ACHN (cell line): Measurements from ENCODE around the gene PTCRA.
"Not testable (repeated sequence)": the region's sequence is repeated elsewhere in the genome, so short reads cannot be mapped to it uniquely, and the experiment has no call there.

Experiments used
- DNase-seq: peaks from one replicate; pipeline ENCODE4 v3.0.0-alpha.2; 2015
- in situ Hi-C: cut with HindIII; loops from 2 replicates; pipeline ENCODE4 v1.10.0; 2017; ENCODE audit warnings: low sequenced_read_pairs, low pct_ligation_motif_present, low pct_unique_long_range_greater_than_20kb

The PTCRA gene, protein sequence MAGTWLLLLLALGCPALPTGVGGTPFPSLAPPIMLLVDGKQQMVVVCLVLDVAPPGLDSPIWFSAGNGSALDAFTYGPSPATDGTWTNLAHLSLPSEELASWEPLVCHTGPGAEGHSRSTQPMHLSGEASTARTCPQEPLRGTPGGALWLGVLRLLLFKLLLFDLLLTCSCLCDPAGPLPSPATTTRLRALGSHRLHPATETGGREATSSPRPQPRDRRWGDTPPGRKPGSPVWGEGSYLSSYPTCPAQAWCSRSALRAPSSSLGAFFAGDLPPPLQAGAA

DNA sequence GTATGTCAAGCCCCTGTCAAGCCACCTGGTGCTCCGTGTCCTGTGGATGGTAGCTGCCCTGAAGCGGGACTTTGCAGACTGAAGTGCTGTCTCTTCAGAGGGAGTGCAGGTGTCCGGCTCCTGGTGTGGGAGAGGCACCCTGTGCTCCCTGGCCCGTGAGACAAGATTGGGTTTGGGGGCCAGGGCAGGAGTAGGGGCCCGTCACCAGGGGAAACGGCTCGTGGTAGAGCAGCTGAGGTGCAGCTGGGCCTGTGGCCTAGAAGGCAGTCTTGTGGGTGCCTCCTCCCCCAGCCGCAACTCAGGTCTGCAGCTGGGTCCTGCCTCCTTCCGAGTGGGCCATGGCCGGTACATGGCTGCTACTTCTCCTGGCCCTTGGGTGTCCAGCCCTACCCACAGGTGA lies at the start of gene PTCRA:
TSS of gene PTCRA (plus strand) at position 322 of the 400 bp plus-strand sequence. CDS start at position 339, 17 bp downstream.
- in situ Hi-C loops: no loop called here
- DNase-seq: no peak

DNA sequence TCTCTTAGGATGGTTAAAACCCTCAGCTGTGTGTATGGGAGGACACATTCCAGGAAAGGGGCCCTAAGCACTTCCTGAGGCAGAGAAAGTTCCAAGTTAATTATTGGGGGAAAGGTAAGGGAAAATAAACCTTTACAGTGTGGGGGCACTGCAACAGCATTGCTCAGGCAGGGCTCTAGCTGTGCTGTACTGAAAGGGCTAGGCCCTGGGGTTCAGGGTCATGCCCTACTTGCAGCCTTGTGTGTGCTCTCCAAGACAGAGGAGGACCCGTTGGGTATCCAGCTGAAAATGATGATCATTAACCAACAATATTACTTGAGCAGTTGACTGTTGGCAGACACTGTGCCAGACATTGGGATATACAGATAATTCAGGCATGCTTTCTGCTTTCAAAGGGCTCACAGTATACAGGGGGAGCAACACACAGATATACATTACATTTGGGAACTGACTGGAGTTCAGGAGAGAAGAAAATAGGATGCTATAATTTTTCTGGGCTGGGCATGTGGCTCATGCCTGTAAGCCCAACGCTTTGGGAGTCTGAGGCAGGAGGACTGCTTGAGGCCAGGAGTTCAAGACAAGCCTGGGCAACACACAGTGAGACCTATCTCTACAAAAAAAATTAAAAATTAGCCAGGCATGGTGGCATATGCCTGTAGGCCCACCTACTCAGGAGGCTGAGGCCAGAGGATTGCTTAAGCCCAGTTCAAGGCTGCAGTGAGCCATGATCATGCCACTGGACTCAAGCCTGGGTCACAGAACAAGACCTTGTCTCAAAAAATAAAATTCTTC lies 45.5 kb upstream of the PTCRA start:
- DNase-seq: no peak
- in situ Hi-C loops: loop anchor here (25.0 kb wide), 1 partner anchor 208 kb away; no protein-coding TSS in a partner anchor

DNA sequence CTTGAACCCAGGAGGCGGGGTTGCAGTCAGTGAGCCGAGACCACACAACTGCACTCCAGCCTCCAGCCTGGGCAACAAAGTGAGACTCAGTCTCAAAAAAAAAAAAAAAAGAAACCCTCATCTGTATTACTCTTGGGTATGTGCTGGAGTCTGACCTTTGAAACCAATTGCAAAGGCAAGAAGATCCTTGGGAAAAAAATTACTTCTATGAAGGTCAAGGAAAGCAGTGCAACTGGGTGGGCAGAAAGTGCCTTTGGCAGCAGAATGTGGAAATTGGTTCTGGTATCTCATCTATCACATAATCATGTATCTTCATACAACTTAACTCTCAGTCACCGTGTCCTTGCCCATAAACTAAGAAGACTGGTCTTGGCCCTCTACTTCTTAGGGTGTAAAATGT lies 44.1 kb upstream of the PTCRA start:
- DNase-seq: no peak
- in situ Hi-C loops: loop anchor here (25.0 kb wide), 1 partner anchor 209 kb away; no protein-coding TSS in a partner anchor

DNA sequence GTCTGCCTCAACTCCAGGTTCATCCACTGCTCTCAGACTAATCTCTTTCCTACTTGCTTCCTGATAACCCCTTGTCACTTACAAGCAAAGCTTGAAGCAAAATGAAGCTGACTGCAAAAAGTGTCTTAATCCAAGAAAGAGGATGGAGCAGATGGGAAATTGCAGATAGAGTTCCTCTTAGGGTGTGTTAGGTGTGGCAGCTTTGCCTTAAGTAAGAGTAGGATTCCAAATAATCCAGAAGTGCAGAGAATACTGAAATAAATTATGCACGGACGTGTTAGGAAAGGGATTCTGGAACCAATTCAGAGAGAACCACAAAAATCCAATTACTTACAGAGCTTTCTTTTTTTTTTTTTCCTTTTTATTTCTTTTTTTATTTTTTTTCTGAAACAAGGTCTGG lies 42.5 kb upstream of the PTCRA start:
- in situ Hi-C loops: loop anchor here (25.0 kb wide), 1 partner anchor 211 kb away; no protein-coding TSS in a partner anchor
- DNase-seq: no peak

DNA sequence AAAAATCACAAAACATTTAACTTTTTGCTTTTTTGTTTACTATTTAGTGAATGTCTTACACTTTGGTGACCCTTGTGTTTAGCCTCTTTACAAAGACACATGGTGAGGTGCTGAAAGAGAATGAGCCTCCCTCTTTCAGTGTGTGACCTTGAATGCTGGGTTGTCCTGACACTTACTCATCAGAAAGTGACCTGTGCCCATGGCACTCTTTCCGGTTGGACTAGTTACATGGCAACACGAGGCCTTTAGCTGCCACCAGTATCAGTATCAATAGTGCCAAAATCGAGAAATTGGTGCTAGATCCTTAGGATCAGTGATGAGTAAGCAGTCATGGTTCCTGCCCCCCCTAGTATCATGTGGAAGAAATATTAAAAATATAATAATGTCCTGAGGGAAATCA lies 38.2 kb upstream of the PTCRA start:
- DNase-seq: no peak
- in situ Hi-C loops: no loop called here

DNA sequence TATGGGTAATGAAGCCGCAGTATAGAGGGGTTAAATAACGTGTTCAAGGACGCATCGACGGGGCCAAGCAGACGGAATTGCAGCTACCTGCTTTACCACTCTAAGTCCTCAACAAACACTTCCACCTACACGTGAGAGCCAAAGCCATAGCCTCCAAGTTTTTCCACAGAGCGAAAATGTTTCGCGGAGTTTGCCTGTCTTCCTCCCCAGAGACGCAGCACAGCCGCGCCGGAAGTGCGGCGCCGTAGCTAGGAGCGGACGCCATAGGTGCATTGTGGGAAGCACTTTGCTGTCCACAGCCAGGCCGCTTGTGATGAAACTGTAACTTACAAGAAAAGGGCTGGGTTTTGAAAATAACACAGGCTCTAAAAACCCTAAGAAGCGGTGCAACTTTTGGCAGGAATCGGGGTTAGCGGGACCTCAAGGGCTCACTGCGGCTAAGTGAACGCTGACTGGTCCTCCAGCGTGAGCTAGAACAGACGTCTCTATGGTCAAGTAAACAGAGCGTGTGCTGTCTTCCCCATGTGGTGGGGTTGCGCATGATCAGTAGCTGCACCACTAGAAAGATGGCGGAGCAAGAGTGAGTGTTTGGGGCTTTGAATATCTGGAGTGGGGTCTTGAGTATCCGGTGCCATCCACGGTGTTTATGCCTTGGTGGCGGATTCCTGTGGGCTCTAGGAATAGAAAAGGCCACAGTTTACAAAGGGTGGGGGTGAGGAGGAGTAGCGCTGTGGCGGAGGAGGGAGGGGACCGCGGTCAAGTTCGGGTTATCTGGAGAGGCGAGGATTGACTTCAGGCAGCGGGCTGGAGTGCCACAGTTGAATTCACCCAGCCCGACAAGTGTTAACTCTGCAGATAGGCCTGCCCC lies 36.2 kb upstream of the PTCRA start, which contains the start of gene RPL7L1:
TSS of gene RPL7L1 (plus strand) at position 245 of the 868 bp plus-strand sequence. CDS start at position 540, 295 bp downstream.
- in situ Hi-C loops: no loop called here
- peak; percentile 83 for DNase-seq

DNA sequence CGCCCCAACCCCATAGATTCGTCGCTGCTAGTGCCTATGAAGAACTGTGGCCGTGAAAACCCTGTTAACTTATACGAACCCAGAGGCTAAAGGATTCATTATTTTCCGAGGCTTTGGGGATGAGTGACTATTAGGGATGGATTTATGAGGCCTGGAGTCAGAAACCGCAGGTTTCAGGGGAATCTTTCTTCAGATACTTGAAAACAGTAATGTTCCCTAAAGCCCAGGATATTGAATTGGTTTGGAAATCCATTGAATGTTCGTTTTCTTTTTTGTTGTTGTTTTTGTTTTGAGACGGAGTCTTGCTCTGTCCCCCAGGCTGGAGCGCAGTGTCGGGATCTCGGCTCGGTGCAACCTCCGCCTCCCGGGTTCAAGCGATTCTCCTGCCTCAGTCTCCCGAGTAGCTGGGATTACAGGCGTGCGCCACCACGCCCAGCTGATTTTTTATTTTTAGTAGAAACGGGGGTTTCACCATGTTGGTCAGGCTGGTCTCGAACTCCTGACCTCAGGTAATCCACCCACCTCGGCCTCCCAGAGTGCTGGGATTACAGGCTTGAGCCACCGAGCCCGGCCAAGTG lies 35.5 kb upstream of the PTCRA start:
- DNase-seq, in situ Hi-C loops: not testable (repeated sequence)

DNA sequence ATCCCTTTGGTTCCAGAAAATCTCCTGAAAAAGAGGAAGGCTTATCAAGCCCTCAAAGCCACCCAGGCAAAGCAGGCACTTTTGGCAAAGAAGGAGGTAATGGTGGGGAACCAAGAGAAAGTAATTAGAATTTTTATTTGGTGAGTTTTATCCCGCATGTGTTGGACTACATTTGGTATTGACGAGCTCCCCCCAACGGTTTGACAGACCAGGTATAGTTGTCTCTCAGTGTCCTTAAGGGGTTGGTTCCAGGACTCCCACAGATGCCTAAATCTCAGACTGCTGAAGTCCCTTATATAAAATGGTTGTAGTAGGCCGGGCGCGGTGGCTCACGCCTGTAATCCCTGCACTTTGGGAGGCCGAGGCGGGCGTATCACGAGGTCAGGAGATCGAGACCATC lies 35.0 kb upstream of the PTCRA start:
- in situ Hi-C loops, DNase-seq: not testable (repeated sequence)

DNA sequence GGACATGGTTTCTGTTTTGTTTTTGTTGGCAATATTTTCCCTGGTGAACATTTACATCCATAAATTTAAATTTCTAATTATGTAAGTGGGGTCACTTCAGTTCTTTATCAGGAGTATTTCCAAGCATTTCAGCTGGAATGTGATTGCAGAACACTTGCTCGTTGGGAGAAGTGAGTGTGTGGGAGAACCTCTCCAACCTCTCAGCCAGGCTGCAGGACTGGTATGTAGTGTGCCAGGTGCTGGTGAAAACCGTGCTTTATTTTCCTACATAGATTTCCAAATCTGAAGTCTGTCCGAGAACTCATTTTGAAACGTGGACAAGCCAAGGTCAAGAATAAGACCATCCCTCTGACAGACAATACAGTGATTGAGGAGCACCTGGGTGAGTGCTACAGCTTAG lies 30.2 kb upstream of the PTCRA start:
- no peak for DNase-seq
- in situ Hi-C loops: no loop called here

DNA sequence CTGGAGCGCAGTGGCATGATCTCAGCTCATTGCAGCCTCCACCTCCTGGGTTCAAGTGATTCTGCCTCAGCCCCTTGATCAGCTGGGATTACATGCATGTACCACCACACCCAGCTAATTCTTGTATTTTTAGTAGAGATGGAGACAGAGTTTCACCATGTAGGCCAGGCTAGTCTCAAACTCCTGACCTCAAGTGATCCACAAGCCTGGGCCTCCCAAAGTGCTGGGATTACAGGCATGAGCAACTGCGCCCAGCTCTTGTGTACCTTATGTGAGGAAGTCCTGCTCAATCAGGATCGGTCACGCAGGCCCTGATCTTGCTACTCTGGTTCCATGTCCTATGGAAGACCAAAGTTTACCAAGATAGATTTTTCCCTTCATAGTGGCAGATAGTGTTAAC lies 27.7 kb upstream of the PTCRA start:
- DNase-seq, in situ Hi-C loops: not testable (repeated sequence)

DNA sequence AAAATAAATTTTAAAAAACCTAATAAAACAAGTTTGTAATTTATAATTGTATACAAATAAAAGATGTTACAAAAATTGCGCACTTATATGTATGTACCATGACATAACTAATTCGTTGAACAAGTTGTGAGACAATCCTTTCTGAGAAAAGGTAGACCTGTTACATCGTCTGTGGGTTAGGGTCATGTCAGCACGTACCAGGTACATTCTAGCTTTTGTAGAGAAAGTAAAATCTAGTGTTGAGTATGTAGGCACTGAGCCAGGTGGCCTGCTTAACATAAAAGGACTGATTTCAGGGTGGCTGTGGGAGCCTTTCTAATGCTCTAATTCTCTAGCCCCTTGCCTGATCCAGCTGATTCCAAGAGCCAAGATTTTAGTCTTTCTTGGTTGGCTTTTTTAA lies 26.0 kb upstream of the PTCRA start:
- in situ Hi-C loops: no loop called here
- DNase-seq: no peak

DNA sequence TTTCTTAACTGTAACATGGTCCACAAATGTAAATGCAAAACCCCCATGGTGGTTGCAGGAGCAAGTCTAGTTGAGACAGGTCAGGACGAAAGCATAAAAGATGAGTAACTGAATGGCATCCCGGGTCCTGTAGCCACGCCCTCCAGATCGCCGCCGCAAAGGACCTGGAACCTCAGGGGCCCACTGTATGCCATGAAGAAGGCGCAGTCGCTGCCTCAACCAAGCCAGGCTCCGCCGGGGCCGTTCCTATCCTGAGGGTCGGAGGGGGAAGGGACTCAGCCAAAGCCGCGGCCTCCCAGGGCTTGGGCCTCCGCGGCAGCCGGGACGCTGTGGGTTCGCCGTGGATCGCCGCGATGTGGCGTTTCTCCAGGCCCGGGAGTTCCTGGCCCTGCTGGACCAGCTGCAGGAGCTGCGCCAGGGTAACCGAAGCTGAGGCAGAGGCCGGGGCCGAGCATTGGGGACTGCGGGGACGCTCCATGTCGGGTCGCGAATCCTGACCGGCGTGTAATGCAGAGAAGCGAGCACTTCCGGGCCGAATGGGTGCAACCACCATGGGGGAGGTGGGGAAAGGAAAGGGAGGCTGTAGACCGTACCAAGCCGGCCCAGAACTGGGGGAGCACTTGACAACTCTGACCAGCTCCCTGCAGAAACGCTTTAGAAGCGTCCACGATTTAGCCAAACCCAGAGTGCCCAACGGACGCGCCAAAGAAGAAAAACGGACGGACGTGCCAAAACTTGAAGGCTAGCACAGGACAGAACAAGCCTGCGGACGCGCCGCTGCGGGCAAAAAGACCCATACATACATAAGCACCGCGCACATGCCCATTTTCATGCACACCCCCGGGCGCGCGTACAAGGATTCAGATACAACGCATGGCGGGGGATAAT lies 25.3 kb upstream of the PTCRA start:
- in situ Hi-C loops: no loop called here
- peak; percentile 93 for DNase-seq

DNA sequence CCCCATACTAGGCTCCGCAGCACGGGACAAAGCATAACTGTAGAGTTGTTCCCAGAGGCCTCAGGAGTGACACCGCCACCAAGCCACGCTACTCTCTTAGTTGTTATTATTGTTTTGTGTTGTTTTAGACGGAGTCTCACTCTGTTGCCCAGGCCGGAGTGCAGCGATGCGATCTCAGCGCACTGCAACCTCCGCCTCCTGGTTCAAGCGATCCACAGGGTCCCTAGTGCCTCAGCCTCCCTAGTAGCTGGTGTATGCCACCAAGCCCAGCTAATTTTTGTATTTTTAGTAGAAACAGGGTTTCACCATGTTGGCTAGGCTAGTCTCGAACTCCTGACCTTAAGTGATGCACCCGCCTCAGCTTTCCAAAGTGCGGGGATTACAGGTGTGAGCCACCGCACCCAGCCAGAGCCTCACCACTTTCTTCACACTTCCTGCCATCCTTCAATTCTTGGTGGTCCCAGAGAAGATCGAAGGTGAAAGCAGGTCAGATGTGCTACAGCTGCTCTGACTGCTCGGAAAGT lies 24.6 kb upstream of the PTCRA start:
- in situ Hi-C loops: no loop called here
- DNase-seq: no peak

DNA sequence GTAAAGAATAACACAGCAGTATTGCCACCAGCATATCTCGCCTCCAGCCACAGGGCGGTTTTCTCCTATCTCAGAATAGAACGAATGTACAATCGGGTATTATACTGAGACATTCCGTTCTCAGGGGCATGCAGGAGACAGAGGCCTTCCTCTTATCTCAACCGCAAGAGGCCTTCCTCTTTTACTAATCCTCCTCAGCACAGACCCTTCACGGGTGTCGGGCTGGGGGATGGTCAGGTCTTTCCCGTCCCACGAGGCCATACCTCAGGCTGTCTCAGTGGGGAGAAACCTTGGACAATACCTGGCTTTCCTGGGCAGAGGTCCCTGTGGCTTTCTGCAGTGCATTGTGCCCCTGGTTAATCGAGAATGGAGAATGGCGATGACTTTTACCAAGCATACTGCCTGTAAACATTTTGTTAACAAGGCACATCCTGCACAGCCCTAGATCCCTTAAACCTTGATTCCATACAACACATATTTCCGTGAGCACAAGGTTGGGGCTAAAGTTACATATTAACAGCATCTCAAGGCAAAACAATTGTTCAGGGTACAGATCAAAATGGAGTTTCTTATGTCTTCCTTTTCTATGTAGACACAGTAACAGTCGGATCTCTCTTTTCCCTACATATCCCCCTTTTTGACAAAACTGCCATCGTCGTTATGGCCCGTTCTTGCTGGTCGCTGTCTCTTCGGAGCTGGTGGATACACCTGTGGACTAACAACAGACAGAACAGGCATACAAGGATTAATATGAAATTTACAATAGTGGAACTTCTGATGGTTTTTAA lies 21.6 kb upstream of the PTCRA start:
- DNase-seq, in situ Hi-C loops: not testable (repeated sequence)

DNA sequence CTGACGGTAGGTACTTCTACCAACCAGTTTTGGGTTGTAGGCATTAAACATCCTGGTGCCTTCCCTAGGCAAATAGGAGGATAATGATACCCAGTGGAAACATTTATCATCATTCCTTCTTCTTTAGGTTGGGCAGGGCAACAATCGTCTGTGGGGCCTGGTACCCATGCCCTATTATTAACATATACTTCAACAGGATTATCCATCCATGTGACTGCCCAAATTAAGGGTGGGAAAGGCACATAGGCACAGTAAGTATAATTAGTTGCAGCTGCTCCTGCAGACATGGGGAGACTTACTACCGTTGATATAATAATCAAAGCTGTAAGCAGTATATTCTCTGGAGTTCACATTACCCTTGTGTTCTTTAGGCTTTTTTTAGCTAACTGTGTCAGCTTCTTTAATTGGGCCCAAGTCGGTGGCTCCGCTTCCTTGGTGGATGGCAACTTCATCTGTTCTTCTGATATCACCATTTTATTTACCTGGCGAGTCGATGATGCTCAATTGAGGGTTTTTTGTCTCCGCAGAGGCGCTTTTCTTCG lies 19.6 kb upstream of the PTCRA start:
- in situ Hi-C loops: no loop called here
- DNase-seq: no peak

DNA sequence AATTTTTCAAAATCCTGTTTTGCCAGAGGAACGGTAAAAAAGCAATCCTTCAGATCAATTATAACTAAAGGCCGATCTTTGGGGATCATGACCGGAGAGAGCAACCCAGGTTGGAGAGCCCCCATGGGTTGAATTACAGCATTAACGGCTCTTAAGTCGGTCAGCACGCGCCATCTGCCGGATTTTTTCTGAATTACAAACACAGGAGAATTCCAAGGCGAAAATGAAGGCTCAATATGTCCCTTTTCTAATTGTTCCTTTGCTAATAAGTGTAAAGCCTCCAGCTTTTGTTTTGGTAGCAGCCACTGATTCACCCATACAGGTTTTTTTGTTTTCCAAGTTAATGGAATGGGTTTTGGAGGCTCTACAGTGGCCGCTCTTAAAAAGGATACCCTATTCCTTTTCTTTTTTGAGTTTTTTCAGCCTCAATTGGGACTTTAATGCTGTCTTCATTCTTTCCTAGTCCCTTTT lies 16.9 kb upstream of the PTCRA start:
- DNase-seq: peak; percentile 64
- in situ Hi-C loops: no loop called here
